CD8-positive, alpha-beta memory T cell (primary cell): ENCODE measurements around the gene SLF2. TPM values are rescaled to one million over a fixed set of nuclear protein-coding genes. Genes with fewer than 3 reads are reported as not detected.

Experiments used
- CTCF ChIA-PET: fragments of 350-600 bp; sonication (Branson Sonifier 250); formaldehyde crosslinking; loops from one replicate; lab custom pipeline; 2021; ENCODE audit warnings: antibody characterized with exemption; lab: Charles Lee
- POLR2A ChIA-PET: fragments of 350-600 bp; sonication (Branson Sonifier 250); formaldehyde crosslinking; loops from one replicate; lab custom pipeline; 2021; ENCODE audit warnings: antibody characterized with exemption; lab: Charles Lee
- DNase-seq, 5 donors: peaks; one replicate each; pipeline versions ENCODE4 v3.0.0 to v3.0.0-alpha.2; 2020 to 2022; ENCODE audit warnings: mixed read lengths in 1 of 5
- H3K27ac ChIP-seq: one replicate; pipeline ENCODE4 v1.7.0; 2013; ENCODE audit warnings: low read depth, mild to moderate bottlenecking, low read length, moderate library complexity
- H3K27me3 ChIP-seq: 2 replicates; pipeline ENCODE4 v1.7.0; 2013; ENCODE audit warnings: low read length, mild to moderate bottlenecking; ENCODE audit not compliant: insufficient read depth, poor library complexity, severe bottlenecking
- H3K36me3 ChIP-seq: 2 replicates; pipeline ENCODE4 v1.7.0; 2013; ENCODE audit warnings: mild to moderate bottlenecking, low read length, moderate library complexity; ENCODE audit not compliant: insufficient read depth
- H3K4me1 ChIP-seq: 2 replicates; pipeline ENCODE4 v1.7.0; 2013; ENCODE audit warnings: mild to moderate bottlenecking, low read length, moderate library complexity; ENCODE audit not compliant: insufficient read depth
- H3K4me3 ChIP-seq: 2 replicates; pipeline ENCODE4 v1.7.0; 2013; ENCODE audit warnings: mild to moderate bottlenecking, low read length
- H3K9me3 ChIP-seq: 2 replicates; pipeline ENCODE4 v1.7.0; 2013; ENCODE audit warnings: mild to moderate bottlenecking, low read length
- H3K27ac Mint-ChIP-seq, 8 donors: one replicate each; pipeline ENCODE4 v1.8.0; 2020 to 2021; ENCODE audit warnings: mixed read lengths in 8 of 8, mild to moderate bottlenecking in 6 of 8, inconsistent platforms in 3 of 8, moderate library complexity in 3 of 8
- H3K27me3 Mint-ChIP-seq, 2 donors: one replicate each; pipeline ENCODE4 v1.8.0; 2020 to 2021; ENCODE audit warnings: mixed read lengths in 2 of 2, mild to moderate bottlenecking in 1 of 2, moderate library complexity in 1 of 2
- H3K36me3 Mint-ChIP-seq, 3 donors: one replicate each; pipeline ENCODE4 v1.8.0; 2020 to 2021; ENCODE audit warnings: mixed read lengths in 3 of 3, inconsistent platforms in 1 of 3, mild to moderate bottlenecking in 1 of 3
- H3K4me1 Mint-ChIP-seq, 3 donors: one replicate each; pipeline ENCODE4 v1.8.0; 2020 to 2021; ENCODE audit warnings: mixed read lengths in 3 of 3, inconsistent platforms in 1 of 3, mild to moderate bottlenecking in 1 of 3
- H3K4me3 Mint-ChIP-seq, 7 donors: one replicate each; pipeline ENCODE4 v1.8.0; 2020 to 2021; ENCODE audit warnings: mixed read lengths in 7 of 7, mild to moderate bottlenecking in 6 of 7, moderate library complexity in 4 of 7, inconsistent platforms in 2 of 7
- H3K9me3 Mint-ChIP-seq, 5 donors: one replicate each; pipeline ENCODE4 v1.8.0; 2020 to 2022; ENCODE audit warnings: mixed read lengths in 5 of 5, mild to moderate bottlenecking in 3 of 5, moderate library complexity in 2 of 5, inconsistent platforms in 1 of 5
- polyA plus RNA-seq: library from polyadenylated mRNA; unstranded; fragments of 300-500 nt; fragmentation: Illumina TruSeq; gene quantifications from one replicate; pipeline ENCODE4 v1.2.3, GENCODE V29; 2021
- total RNA-seq, 2 experiments: library from RNA; stranded (reverse); gene quantifications; one replicate each; pipeline ENCODE4 v1.2.3, GENCODE V29; 2021

SLF2 gene
- total and polyA plus RNA-seq, 3 experiments from 2014 or later, result 13.9 to 36.1 (median 35.4) TPM

DNA sequence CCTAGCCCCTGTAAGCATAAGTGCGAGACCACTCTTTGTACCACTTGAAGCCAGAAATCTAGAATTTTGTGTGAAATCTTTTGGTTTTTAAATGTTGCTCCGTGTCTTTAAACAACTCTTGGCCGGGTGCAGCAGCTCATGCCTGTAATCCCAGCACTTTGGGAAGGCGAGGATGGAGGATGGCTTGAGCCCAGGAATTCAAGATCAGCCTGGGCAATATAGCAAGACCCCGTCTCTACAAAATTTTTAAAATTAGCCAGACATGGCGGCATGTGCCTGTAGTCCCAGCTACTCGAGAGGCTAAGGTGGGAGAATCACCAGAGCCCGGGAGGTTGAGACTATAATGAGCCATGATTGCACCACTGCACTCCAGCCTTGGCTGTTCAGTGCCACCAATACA lies 4.4 kb upstream of the SLF2 start:
- ChIA-PET POLR2A (no interaction called here), CTCF (no interaction called here)
- Histone ChIP-seq H3K27me3 (no peaks in the 10 kb centered on the region), H3K4me3 (no peak overlapping the region), H3K4me1 (peaks cover 8% of the 10 kb centered on the region), H3K27ac (no peak overlapping the region), H3K36me3 (no peaks in the 10 kb centered on the region), H3K9me3 (no peaks in the 10 kb centered on the region)
- Mint-ChIP-seq H3K36me3 (peaks cover 0 to 8% (median 0%) of the 10 kb centered on the region in 3 donors), H3K4me1 (peaks cover 17 to 28% (median 23%) of the 10 kb centered on the region in 3 donors), H3K4me3 (no peak overlapping the region), H3K27ac (no peak overlapping the region), H3K9me3 (no peaks in the 10 kb centered on the region), H3K27me3 (peaks cover 0 to 4% of the 10 kb centered on the region in 2 donors)
- no peak for DNase-seq

DNA sequence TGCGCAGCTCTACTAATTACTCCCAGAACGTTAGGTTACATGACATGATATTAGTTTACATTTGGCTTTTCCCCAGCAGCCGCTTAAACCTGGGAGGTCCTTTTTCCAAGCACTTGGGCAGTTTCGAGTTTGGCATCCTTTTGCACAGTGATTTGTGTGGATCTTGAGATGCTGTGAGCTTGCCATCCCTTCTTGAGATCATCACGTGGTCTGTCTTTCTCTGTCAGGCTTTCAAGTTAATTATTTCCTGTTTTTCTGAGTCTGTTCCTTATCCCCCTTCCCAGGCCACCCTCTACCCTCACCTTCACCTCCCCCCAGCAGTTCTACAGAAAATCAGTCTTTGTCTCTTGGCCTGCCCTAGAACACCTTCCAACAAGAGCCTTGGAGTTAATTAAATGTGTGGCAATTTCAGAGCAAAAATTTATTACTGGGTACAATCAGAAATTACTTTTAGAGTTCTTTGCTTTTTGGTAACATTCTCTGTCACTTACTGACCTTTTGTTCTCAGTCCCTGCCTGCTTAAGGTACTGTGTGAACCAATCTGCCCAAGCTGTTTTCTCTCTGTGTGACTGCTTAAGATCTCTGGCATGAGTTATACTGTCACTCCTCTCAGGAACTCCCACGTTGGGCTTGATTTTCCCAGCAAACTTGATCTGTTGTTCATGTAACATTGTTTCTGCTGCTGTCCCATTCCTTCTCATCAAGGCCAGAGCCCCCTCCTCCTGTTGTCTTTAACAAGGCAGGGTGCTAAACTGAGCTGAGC lies 3.1 kb upstream of the SLF2 start:
- peaks cover 21% of the 10 kb centered on the region for H3K4me1 ChIP-seq
- no peak for DNase-seq
- H3K27ac ChIP-seq, result no peak overlapping the region
- Mint-ChIP-seq H3K4me1 (peaks cover 29 to 41% (median 36%) of the 10 kb centered on the region in 3 donors), H3K4me3 (peak overlapping the region in 1 of 7 donors; percentile 9), H3K27ac (no peak overlapping the region), H3K27me3 (no peaks in the 10 kb centered on the region), H3K36me3 (peaks cover 0 to 15% (median 0%) of the 10 kb centered on the region in 3 donors), H3K9me3 (no peaks in the 10 kb centered on the region)
- ChIA-PET POLR2A (no interaction called here), CTCF (no interaction called here)
- H3K36me3 ChIP-seq, result no peaks in the 10 kb centered on the region
- no peak overlapping the region for H3K4me3 ChIP-seq
- no peaks in the 10 kb centered on the region for H3K27me3 ChIP-seq
- no peaks in the 10 kb centered on the region for H3K9me3 ChIP-seq

DNA sequence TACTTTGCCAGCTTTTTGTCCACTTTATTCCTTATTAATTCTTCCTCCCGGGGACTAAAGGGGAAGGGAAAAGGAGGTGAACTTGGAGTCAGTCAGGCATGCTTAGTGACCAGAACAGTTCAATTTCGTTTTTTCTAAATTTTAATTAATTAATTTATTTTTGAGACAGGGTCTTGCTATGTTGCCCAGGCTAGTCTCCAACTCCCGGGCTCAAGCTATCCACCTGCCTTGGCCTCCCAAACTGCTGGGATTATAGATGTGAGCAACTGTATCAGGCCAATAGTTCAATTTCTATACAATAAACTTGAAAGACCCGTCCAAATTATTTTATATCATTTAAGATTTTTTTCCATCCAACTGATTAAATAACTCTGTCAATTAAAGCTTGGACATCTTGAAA lies 1.3 kb upstream of the SLF2 start:
- H3K4me1 Mint-ChIP-seq, result peaks cover 37 to 54% (median 48%) of the 10 kb centered on the region in 3 donors
- peak overlapping the region in 5 of 7 donors; percentile 97 to 100 (median 100) for H3K4me3 Mint-ChIP-seq

GRCh38 chr10:100912013-100912604 lies 654 bp upstream of the SLF2 start:
- H3K4me1 Mint-ChIP-seq, result peaks cover 39 to 58% (median 51%) of the 10 kb centered on the region in 3 donors
- peaks cover 7% of the 10 kb centered on the region for H3K36me3 ChIP-seq
- H3K4me1 ChIP-seq, result peaks cover 22% of the 10 kb centered on the region
- H3K4me3 ChIP-seq, result peak overlapping the region; percentile 94
- no peak for DNase-seq
- peak overlapping the region; percentile 97 to 100 (median 100) for H3K4me3 Mint-ChIP-seq
- H3K27me3 ChIP-seq, result no peaks in the 10 kb centered on the region
- ChIA-PET POLR2A (no interaction called here), CTCF (interaction anchor here (1.0 to 1.8 kb wide), 2 partner anchors 15 to 102 kb away, joined by 3 to 5 read pairs; no protein-coding TSS in a partner anchor)
- peak overlapping the region; percentile 85 for H3K27ac ChIP-seq
- no peaks in the 10 kb centered on the region for H3K27me3 Mint-ChIP-seq
- peak overlapping the region; percentile 75 to 98 (median 94) for H3K27ac Mint-ChIP-seq
- H3K9me3 Mint-ChIP-seq, result no peaks in the 10 kb centered on the region
- H3K9me3 ChIP-seq, result no peaks in the 10 kb centered on the region
- peaks cover 5 to 30% (median 12%) of the 10 kb centered on the region in 3 donors for H3K36me3 Mint-ChIP-seq

More for the DNA sequence above, 1.3 kb upstream of the SLF2 start:
- Mint-ChIP-seq H3K9me3 (no peaks in the 10 kb centered on the region), H3K27me3 (no peaks in the 10 kb centered on the region), H3K27ac (peak overlapping the region in 3 of 8 donors; percentile 85 to 98 (median 92)), H3K36me3 (peaks cover 0 to 24% (median 7%) of the 10 kb centered on the region in 3 donors)
- POLR2A ChIA-PET, result no interaction called here
- CTCF ChIA-PET, result interaction anchor here (0.6 to 1.0 kb wide), 2 partner anchors 14 to 118 kb away, joined by 3 read pairs; no protein-coding TSS in a partner anchor
- DNase-seq, result no peak
- Histone ChIP-seq H3K9me3 (no peaks in the 10 kb centered on the region), H3K27me3 (no peaks in the 10 kb centered on the region), H3K36me3 (peaks cover under 1% of the 10 kb centered on the region), H3K4me1 (peaks cover 22% of the 10 kb centered on the region), H3K4me3 (no peak overlapping the region), H3K27ac (no peak overlapping the region)

- H3K27me3 Mint-ChIP-seq, result no peaks in the 10 kb centered on the region
- peaks cover 36 to 52% (median 47%) of the 10 kb centered on the region in 3 donors for H3K4me1 Mint-ChIP-seq
- Histone ChIP-seq H3K4me3 (peak overlapping the region; percentile 94), H3K4me1 (peaks cover 22% of the 10 kb centered on the region), H3K36me3 (peaks cover 13% of the 10 kb centered on the region), H3K9me3 (no peaks in the 10 kb centered on the region), H3K27me3 (no peaks in the 10 kb centered on the region), H3K27ac (peak overlapping the region; percentile 85)
- ChIA-PET POLR2A (no interaction called here), CTCF (interaction anchor here (1.8 kb wide), 1 partner anchor 101 kb away, joined by 5 read pairs; no protein-coding TSS in a partner anchor)
- DNase-seq, result peak in 1 of 5 donors; percentile 48
- H3K9me3 Mint-ChIP-seq, result no peaks in the 10 kb centered on the region
- peak overlapping the region; percentile 97 to 100 (median 100) for H3K4me3 Mint-ChIP-seq
- H3K36me3 Mint-ChIP-seq, result peaks cover 5 to 38% (median 12%) of the 10 kb centered on the region in 3 donors
- peak overlapping the region; percentile 74 to 98 (median 98) for H3K27ac Mint-ChIP-seq
Measured at GRCh38 chr10:100913470-100913865, 705 bp downstream of the SLF2 start.

DNA sequence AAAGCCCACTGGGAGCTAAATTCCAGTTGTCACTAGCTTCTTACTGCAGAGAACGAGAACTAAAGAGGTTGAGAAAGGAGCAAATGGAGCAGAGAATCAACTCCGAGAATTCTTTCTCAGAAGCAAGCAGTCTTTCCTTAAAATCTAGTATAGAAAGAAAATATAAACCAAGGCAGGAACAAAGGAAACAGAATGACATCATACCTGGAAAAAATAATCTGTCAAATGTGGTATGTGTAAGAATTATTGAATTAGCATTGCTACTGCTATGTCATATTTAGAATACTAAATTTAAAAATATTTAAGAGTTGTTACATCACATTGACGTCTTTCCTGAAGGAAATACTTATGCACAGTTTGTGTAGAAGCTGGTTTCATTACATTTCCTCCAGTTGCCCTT lies 4.3 kb downstream of the SLF2 start:
- Mint-ChIP-seq H3K27ac (peak overlapping the region in 3 of 8 donors; percentile 28 to 71 (median 62)), H3K9me3 (no peaks in the 10 kb centered on the region), H3K4me3 (no peak overlapping the region), H3K27me3 (no peaks in the 10 kb centered on the region), H3K36me3 (peaks cover 5 to 64% (median 18%) of the 10 kb centered on the region in 3 donors), H3K4me1 (peaks cover 37 to 43% (median 42%) of the 10 kb centered on the region in 3 donors)
- H3K4me1 ChIP-seq, result peaks cover 19% of the 10 kb centered on the region
- no peaks in the 10 kb centered on the region for H3K27me3 ChIP-seq
- no peaks in the 10 kb centered on the region for H3K9me3 ChIP-seq
- POLR2A ChIA-PET, result no interaction called here
- H3K36me3 ChIP-seq, result peaks cover 16% of the 10 kb centered on the region
- no peak overlapping the region for H3K27ac ChIP-seq
- H3K4me3 ChIP-seq, result no peak overlapping the region
- CTCF ChIA-PET, result no interaction called here
- DNase-seq, result no peak

DNA sequence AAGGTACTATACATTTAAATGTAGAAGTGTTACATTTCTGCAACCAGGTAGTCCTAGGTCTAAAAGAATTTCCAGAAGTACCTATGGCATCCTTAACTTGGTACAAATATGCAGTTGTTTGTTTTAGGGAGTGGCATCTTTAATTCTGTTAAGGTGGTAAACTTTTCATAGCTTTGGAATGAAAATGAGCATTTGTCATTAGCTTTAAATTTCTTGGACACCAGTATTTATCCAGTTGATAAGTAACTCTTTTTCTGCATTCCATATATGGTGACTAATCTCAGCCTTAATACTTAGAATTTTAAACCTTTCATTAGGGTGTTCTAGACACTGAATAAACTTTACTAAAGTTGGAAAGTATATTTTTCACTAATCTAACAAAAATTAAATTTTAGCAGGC lies 10.8 kb downstream of the SLF2 start:
- Mint-ChIP-seq H3K36me3 (peaks cover 9 to 79% (median 29%) of the 10 kb centered on the region in 3 donors), H3K27ac (no peak overlapping the region), H3K4me1 (peaks cover 15 to 28% (median 24%) of the 10 kb centered on the region in 3 donors), H3K27me3 (no peaks in the 10 kb centered on the region), H3K9me3 (no peaks in the 10 kb centered on the region), H3K4me3 (no peak overlapping the region)
- POLR2A ChIA-PET, result interaction anchor here (0.7 kb wide), 1 partner anchor 1395 kb away, joined by 3 read pairs; no protein-coding TSS in a partner anchor
- CTCF ChIA-PET, result no interaction called here
- H3K36me3 ChIP-seq, result peaks cover 24% of the 10 kb centered on the region
- no peak overlapping the region for H3K27ac ChIP-seq
- H3K4me1 ChIP-seq, result no peaks in the 10 kb centered on the region
- no peak overlapping the region for H3K4me3 ChIP-seq
- H3K9me3 ChIP-seq, result no peaks in the 10 kb centered on the region
- no peak for DNase-seq
- H3K27me3 ChIP-seq, result no peaks in the 10 kb centered on the region
